Right forelimb (tissue), 1 donor: ENCODE data around the gene BTBD9.

Experiments
- DNase-seq: peaks from one replicate; pipeline ENCODE4 v3.0.0-alpha.2; 2018

The BTBD9 gene

GRCh38 chr6:38552121-38552520 is 87.6 kb downstream of the BTBD9 start:
- DNase-seq: no peak

GRCh38 chr6:38549795-38550194 is 89.9 kb downstream of the BTBD9 start:
- DNase-seq: no peak

DNA sequence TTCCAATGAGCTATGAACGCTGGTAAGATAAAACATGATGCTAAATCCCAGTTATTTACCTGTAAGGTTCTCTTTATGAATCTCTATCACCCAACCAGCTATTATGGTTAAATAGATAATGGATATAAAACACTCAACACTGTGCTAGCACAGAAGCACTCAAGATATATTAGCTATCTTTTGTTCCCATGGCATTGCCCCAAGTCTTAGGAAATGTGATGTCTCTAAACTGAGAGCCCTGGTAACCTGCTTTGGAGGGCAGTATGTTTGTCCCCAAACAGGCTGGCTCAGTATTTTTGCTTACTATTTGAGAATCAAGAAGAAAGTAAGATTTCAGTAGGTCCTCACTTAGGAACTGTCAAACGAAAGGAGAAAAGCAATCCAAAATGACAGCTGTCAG is 90.5 kb downstream of the BTBD9 start:
- DNase-seq: no peak

DNA sequence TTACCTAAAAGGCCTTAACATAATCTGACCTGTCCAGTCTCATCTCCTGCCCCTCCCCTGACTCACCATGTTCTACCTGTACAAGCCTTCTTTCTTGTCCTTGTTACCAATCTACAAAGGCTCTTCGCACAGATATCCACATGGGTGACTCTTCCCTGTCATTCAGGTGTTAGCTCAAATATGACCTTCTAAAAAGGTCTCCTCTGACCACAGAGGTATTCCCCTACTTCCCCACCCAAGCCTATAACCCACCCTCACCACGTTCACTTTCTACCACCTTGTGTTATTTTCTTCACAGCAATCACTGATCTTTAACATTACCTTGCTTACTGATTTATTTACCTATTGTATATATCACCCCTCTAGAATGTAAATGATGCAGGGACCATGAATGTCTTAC is 96.7 kb downstream of the BTBD9 start:
- DNase-seq: no peak

DNA sequence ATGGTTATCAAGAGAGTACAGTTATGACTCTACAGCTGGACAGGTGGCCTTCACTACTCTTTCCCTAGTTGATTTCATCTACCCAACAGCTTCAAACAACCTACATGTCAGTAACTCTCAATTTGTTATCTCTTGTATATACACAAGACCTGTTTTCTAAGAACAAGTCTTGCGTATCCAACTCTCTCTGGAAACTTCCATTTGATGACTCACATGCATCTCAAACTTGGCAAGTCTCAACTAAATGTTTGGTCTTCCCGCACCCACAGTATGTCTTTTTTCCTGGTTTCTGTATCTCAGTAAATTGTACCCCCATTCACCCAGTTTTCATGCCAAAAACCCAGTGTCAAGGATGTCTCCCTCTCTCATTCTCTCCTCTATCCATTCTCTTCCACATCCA is 97.7 kb downstream of the BTBD9 start:
- no peak for DNase-seq

DNA sequence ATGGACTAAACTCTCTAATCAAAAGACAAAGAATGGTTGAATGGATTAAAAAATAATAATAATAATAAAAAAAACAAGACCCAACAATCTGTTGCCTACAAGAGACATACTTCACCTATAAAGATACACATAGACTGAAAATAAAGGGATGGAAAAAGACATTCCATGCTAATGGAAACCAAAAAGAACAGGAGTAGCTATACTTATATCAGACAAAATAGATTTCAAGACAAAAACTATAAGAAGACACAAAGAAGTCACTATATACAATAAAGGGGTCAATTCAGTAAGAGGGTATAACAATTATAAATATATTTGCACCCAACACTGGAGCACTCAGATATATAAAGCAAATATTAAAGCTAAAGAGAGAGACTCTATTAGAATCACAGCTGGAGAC is 106.7 kb downstream of the BTBD9 start:
- DNase-seq: no peak

GRCh38 chr6:38531134-38531533 is 108.6 kb downstream of the BTBD9 start:
- no peak for DNase-seq

DNA sequence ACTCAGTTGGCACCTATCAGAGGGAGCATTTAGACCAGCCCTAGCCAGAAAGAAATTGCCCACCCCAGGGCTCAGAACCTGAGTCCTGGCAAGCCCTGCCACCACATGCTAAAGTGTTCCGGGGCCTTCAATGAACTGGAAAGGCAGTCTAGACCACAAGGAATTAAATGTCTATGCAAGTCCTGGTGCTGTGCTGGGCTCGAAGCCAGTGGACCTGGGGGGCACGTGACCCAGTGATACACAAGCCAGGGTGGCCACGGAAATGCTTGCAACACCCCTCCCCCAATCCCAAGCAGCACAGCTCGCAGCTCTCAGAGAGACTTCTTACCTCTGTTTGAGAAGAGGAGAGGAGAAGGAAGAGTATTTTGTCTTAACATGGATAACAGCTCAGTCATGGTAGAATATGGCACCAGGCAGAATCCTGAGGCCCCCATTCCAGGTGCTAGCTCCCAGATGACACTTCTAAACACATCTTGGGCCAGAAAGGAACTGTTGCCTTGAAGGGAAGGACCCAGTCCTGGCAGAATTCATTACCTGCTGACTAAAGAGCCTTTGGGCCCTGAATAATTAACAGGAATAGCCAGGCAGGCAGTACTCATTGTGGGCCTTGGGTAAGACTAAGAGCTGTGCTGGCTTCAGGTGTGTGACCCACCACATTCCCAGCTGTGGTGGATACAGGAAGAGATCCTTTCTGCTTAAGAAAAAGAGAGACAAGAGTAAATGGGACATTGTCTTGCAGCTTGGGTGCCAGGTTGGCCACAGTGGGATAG is 111.3 kb downstream of the BTBD9 start:
- no peak for DNase-seq

DNA sequence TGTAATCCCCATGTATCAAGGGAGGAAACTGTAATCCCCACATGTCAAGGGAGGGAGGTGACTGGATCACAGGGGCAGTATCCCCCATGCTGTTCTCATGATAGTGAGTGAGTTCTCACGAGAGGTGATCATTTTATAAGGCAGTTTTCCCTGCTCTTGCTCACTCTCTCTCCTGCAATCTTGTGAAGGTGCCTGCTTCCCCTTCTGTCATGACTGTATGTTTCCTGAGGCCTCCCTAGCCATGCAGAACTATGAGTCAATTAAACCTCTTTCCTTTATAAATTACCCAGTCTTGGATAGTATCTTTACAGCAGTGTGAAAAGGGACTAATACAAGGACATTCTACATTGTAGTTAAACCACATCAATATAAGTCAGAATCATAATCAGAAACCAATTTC is 112.4 kb downstream of the BTBD9 start:
- no peak for DNase-seq

DNA sequence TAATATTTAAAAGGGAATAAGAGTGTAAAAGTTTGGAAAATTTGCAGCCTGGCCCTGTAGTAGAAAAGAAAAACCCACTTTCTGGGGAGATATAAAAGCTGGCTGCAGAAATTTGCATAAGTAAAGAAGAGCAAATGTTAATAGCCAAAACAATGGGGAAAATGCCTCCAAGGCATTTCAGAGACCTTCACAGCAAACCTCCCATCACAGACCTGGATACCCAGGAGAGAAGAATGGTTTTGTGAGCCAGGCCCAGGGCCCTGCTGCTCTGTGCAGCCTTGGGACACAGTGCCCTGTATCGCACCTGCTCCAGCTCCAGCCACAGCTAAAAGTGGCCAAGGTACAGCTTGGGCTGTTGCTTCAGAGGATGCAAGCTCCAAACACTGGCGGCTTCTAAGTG is 113.8 kb downstream of the BTBD9 start:
- no peak for DNase-seq

DNA sequence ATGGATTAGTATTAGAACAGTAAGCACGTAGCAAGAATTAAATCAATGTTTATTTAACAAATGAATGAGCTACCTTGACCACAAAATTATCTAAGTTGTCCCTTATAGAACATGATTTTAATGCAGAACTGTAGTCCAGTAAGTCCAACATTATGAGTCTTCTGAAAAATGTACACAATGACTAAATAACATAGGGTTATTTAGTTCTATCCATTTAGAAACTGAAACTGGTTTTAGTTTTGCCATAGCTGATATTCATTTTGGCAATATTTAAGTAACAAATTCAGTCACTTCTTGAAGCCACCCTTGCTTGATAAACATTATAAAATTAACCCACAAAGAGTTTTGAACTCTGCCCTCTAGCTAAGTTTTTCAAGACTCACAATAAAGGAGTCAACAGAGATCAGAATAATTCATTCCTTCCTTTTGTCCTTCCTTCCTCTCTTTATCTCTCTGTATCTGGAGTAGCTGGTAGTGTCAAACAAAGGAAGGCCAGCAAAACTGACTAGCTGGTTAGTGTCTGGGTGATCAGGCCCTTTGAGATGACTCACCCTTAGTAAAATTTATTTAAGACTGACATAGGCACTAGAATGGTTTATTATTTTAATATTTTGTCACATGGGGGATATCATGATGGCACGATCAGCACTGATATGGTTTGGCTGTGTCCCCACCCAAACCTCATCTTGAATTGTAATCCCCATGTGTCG is 115.1 kb downstream of the BTBD9 start:
- no peak for DNase-seq

- DNase-seq: no peak
These were observed 117.4 kb downstream of the BTBD9 start for GRCh38 chr6:38522322-38522721.

DNA sequence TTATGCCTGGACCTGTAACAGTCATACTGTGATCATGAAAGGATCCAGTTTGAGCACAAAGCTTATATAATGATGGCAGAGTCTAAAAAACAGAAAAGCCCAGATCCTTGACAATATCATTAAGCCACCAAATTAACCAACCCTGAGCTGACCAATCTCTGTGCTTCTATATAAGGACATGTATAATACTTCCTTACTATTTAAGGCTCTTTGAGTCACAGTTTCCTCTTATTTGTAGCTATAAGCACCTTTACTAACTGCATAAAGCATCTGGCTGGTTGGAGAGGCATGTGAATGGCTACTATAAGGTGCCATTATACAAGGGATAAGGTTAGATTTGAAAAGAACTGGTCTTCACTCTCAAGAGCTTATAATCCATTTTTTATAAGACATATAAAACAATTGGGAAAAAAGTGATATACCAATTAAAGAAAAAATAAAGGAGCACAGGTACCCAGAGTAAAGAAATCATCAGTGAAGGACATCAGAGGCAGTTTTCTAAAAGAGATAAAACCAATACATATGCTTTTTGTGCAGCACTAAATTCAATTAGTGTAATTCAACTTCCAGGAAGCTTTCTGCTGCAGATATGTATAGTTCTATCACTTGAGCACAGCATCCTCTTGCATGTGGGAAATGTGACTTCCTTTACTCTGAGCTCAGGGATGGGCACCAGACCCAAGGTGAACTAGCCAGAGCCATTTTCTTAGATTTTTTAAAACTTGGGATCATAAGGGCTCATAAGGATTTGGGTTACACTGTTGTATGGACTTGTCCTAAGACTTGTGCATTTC is 121.0 kb downstream of the BTBD9 start:
- no peak for DNase-seq

DNA sequence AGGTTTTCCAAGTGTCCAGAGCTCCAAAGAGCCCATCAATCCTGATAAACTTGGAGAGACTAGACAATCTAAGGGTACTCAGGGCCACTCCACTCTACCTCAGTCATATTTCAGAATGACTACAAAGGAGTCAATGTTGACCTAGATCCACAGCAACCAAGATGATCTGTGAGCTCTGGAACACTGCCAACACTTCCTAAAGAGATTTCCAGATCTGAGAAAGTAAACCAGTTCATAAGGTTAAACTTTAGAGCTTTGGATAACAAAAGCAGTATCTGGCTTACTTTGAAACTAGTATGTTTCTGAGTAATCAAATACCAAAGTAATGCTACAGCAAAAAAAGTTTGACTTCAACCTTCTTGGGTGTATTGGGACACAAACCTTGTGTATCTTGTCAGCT is 122.7 kb downstream of the BTBD9 start:
- DNase-seq: no peak

DNA sequence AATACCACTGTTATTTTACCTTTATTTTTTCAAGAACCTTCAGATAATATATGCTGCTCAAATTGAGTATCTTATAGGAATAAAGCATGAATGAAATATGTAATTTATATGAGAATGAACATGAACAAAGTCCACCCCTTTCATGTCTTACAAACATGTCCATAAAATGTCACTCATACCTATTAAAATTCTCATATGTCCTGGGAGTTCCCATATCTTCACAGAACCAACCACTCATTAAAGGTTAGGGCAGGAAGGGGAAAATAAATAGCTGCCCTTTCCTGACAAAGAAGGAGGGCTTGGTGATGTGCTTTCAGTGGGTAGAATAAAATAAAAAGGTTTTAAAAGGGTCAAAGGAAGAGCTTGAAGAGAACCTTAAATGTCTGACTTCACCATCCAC is 125.3 kb downstream of the BTBD9 start:
- no peak for DNase-seq

GRCh38 chr6:38512211-38512610 is 127.5 kb downstream of the BTBD9 start:
- DNase-seq: no peak

GRCh38 chr6:38510205-38510604 is 129.5 kb downstream of the BTBD9 start:
- no peak for DNase-seq

DNA sequence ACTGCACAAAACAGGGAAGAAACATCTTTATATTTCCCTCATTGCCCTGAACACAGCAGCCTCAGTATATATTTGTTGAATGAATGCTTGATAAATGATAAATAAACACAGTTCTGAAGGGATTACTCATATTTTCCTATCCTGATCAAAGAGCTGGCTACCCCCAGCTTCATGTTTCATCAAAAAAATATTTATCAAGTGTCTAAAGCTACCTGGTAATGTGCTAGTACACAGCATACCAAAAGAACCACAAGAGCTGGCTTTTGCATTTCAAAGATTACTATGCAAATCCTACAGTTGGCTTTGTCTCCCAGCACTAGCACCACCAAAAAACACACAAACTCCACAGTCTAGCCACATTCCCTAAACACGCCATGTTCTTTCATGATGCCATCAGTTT is 130.0 kb downstream of the BTBD9 start:
- no peak for DNase-seq

DNA sequence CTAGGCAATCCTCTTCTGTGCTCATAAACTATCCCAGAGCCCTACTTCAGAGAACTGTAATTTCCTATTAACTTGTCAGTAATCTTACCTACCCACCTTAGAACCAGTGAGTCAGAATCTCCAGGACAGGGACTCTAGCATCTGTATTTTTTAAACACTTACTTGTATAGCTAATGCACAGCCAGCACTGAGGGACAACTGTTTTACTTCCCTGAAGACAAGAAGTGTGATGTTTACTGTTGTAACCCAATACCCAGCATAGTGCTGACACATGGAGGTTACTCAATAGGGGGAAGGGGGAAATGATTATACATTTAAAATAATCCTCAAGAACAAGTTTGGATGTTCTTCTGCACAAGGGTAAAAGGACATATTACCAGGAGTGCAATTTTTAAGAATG is 130.8 kb downstream of the BTBD9 start:
- no peak for DNase-seq

DNA sequence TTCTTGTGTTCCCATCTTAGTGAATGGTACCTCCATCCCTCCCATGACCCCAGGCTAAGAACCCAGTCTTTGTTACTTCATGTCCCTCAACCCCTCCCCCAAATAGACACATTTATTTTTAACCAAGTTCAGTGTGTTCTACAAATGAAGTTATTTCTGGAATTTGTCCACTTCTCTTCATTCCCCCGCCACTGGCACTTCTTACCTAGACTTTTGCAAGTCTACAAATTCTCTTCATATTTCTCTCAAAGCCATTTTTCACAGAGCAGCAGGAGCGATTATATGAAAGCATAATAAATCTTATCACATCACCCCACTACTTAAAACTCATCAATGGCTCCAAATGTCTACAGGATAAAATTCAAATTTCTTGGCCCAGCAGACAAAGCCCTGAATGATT is 131.4 kb downstream of the BTBD9 start:
- no peak for DNase-seq

DNA sequence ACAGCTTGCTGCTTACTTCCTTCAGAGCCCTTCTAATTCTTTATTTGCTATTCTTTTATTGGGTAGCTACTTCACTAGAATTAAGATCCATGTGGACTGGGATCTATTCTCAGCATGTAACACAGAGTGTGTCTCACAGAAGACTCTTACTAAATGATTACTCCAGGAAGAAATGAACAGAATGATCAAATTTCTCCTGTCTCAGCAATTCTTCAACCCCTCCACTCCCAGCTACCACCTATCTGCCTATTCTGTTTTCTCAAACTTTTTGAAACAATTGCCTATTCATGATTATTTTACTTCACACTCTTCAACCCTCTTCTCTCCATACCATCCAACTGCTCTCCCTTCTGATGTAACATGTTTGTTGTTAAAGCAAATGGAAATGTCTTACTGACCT is 132.6 kb downstream of the BTBD9 start:
- no peak for DNase-seq

DNA sequence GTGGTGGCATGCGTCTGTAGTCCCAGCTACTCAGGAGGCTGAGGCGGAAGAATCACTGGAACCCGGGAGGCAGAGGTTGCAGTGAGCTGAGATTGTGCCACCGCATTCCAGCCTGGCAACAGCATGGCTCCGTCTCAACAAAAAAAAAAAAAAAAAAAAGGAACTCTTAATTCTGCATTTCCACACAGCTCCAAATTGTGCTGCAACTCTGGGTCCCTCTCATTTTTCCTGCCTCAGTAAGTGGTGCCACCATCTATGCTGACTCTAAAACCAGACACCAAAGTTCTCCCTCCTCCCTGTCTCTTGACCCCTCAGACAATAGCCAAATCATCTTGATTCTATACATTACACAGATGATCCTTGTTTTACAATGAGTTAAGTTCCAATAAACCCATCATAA is 133.9 kb downstream of the BTBD9 start:
- DNase-seq: no peak

GRCh38 chr6:38504996-38505395 is 134.7 kb downstream of the BTBD9 start:
- DNase-seq: no peak
